ENCODE measurements around the gene ELFN2. TPM values are rescaled to one million over a fixed set of nuclear protein-coding genes. Genes with fewer than 3 reads are reported as not detected.

Gene ELFN2
- total and polyA plus RNA-seq, 2 experiments from 2014 or later = 0.48 to 1.1 TPM

DNA sequence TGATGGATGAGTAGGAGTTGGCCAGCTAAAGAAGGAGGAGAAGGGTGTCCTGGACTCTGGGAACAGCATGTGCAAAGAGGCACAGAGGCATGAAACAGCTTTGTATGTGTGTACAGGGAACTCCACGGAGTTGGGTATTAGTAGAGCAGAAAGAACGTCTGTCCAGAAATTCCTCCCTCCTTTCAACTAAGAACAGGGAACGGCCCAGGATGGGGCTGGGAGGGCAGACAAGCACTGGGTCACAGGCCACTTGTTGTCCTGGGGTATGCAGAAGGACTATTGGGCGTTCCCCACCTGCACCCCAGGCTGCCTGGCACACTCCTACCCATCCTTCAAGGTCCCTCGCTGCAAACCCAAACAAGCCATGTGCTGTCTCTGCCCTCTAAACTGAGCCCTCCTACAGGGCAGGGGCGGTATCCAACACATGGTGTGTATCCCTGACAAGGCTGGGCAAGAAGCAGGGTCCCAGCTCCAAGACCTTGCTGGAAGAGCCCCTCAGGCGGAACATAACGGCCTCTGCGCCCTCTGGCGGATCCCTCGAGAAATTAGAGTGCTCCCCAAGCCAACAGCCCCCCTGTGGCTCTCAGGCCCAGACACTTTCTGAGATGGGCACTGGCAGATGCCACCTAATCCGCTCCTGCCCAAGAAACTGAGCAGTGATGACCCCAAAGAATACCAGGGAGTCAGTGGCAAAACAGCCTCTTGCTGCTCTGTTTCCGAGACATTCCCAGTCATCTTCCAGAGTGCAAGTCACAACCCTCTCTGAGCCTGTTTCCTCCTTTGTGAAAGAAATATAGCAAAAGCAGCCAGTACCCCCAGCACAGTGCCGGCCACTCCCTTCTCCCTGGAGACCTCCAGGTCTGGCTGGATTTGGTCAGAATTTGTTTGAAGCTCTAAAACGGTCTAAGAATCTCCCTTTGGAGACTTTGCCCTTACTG is 1.6 kb upstream of the ELFN2 start:
- H3K4me2 ChIP-seq (ENCODE audit: unreplicated experiment) = no peak overlapping the region

DNA sequence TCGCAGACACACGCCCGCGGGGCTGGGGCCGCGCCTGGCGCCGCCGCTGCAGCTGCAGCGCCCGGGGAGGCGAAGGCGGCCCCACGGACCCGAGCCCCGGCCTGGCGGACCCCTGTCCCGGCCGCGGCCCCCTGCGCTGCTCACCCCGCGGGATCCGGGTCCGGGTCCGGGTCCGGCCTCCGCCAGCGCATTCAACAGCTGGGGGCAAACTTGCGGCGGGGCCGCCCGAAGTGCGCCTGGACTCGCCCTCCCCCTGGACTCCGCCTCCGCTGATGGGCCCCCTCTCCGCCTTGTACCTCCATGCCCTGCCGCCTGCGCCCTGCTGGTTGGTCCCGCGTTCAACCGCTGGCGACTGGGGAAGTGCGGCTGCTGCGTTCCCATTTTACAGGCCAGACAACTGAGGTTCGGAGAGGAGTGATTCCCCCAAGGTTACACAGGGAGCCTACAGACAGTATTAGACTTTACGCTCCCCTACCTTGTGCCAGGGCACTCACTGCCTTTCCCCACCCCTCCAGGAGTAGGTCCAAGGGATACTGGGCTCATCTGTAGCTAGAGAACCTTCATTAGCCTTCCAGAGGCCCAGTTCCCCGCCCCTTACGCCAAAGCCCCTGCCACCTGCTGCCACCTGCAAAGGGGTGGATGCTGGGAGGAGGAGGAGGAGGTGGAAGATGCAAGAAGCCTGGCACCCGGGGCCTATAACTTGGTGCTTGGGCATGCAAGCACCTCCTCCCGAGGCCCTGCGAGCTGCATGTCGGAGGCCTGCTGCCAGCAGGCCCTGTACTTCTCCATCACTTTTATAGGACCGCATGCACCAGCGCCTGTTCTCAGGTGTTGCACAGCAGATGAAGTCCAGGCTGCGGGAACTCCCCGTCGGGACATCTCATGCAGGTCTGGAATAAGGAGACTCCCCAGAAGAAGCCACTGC is 694 bp upstream of the ELFN2 start:
- no peaks in the 10 kb centered on the region for H3K36me3 ChIP-seq (ENCODE audit: low read depth)
- no peaks in the 10 kb centered on the region for H3K79me2 ChIP-seq (ENCODE audit: insufficient read depth)
- H3K27ac ChIP-seq = no peak overlapping the region
- peak overlapping the region; percentile 73 for H3K4me3 ChIP-seq
- no peaks in the 10 kb centered on the region for H3K9me2 ChIP-seq (ENCODE audit: insufficient read depth)
- H3F3A ChIP-seq (ENCODE audit: insufficient read depth) = peaks cover 17% of the 10 kb centered on the region
- peak overlapping the region; percentile 58; the same call in 1 of the 2 replicates for H3K9ac ChIP-seq
- no peak overlapping the region for H2AFZ ChIP-seq
- H3K4me2 ChIP-seq (ENCODE audit: unreplicated experiment) = peak overlapping the region; percentile 65
- H3K9me3 ChIP-seq (ENCODE audit: low read depth) = no peaks in the 10 kb centered on the region
- H4K20me1 ChIP-seq (ENCODE audit: insufficient read depth) = no peaks in the 10 kb centered on the region
- H3K27me3 ChIP-seq (replicated peaks; ENCODE audit: insufficient read depth) = no peaks in the 10 kb centered on the region
- WGBS, 2 experiments (ENCODE audit: low coverage in 1 of 2, low lambda C conversion rate in 2 of 2, missing lambda C conversion rate in 2 of 2) = 10 to 14% methylated on average over 46 to 54 of the region's 59 CpGs
- DNase-seq = peak; percentile 23
- in situ Hi-C loops (cut with MboI) = no loop called here
- TF ChIP-seq EZH2phosphoT487 (IDR thresholded peaks at IDR 0.05; ENCODE audit: insufficient read depth, low read depth) = no peak
- no peak for TF ChIP-seq EZH2 (IDR thresholded peaks at IDR 0.05; ENCODE audit: insufficient read depth, poor library complexity, severe bottlenecking)
- H3K4me1 ChIP-seq (ENCODE audit: insufficient read depth) = peaks cover 12% of the 10 kb centered on the region

More for the DNA sequence above, 1.6 kb upstream of the ELFN2 start:
- Histone ChIP-seq H3K4me3 (no peak overlapping the region), H3K36me3 (ENCODE audit: low read depth) (no peaks in the 10 kb centered on the region), H3K79me2 (ENCODE audit: insufficient read depth) (no peaks in the 10 kb centered on the region), H3K9ac (no peak overlapping the region), H3K4me1 (ENCODE audit: insufficient read depth) (peaks cover 12% of the 10 kb centered on the region), H3K27me3 (replicated peaks; ENCODE audit: insufficient read depth) (no peaks in the 10 kb centered on the region), H3K27ac (no peak overlapping the region), H3K9me2 (ENCODE audit: insufficient read depth) (no peaks in the 10 kb centered on the region), H3K9me3 (ENCODE audit: low read depth) (no peaks in the 10 kb centered on the region), H2AFZ (no peak overlapping the region), H3F3A (ENCODE audit: insufficient read depth) (peaks cover 19% of the 10 kb centered on the region), H4K20me1 (ENCODE audit: insufficient read depth) (no peaks in the 10 kb centered on the region)
- WGBS, 2 experiments (ENCODE audit: low coverage in 1 of 2, low lambda C conversion rate in 2 of 2, missing lambda C conversion rate in 2 of 2) = 21% methylated on average over 15 of the region's 15 CpGs
- in situ Hi-C loops (cut with MboI) = no loop called here
- TF ChIP-seq EZH2 (IDR thresholded peaks at IDR 0.05; ENCODE audit: insufficient read depth, poor library complexity, severe bottlenecking) (no peak), EZH2phosphoT487 (IDR thresholded peaks at IDR 0.05; ENCODE audit: insufficient read depth, low read depth) (no peak)
- peak; percentile 64 for DNase-seq

DNA sequence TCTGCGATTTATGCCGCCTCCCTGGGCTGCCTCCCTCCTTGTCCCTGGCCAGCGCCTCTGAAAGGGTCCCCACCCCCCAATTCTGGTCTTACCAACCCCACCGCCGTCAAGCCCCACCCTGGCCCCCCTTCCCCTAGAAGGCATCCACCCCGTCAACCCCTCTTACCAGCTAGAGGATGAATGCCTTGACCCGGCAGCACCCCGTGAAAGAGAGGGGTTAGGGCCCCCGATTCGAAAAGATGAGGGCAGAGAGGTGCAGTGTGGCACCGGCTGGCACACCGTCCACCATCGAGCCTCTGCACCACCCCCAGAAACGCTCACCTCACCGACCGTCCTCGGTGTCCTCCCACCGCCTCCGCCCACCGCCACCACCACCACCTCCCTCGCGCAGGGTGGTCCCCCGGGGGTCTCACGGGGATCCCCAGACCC is 559 bp downstream of the ELFN2 start:
- H3K9me2 ChIP-seq (ENCODE audit: insufficient read depth) = no peaks in the 10 kb centered on the region
- H3K27ac ChIP-seq = no peak overlapping the region
- no peaks in the 10 kb centered on the region for H3K79me2 ChIP-seq (ENCODE audit: insufficient read depth)
- no peak for TF ChIP-seq EZH2phosphoT487 (IDR thresholded peaks at IDR 0.05; ENCODE audit: insufficient read depth, low read depth)
- TF ChIP-seq EZH2 (IDR thresholded peaks at IDR 0.05; ENCODE audit: insufficient read depth, poor library complexity, severe bottlenecking) = no peak
- H3K4me2 ChIP-seq (ENCODE audit: unreplicated experiment) = peak overlapping the region; percentile 65
- H3K4me1 ChIP-seq (ENCODE audit: insufficient read depth) = peaks cover 6% of the 10 kb centered on the region
- H3K9me3 ChIP-seq (ENCODE audit: low read depth) = no peaks in the 10 kb centered on the region
- H3K4me3 ChIP-seq = peak overlapping the region; percentile 73
- H3F3A ChIP-seq (ENCODE audit: insufficient read depth) = peaks cover 7% of the 10 kb centered on the region
- H4K20me1 ChIP-seq (ENCODE audit: insufficient read depth) = no peaks in the 10 kb centered on the region
- no peak for DNase-seq
- 0 to 3% methylated on average over 8 to 20 of the region's 24 CpGs for WGBS, 2 experiments (ENCODE audit: low coverage in 1 of 2, low lambda C conversion rate in 2 of 2, missing lambda C conversion rate in 2 of 2)
- H3K27me3 ChIP-seq (replicated peaks; ENCODE audit: insufficient read depth) = no peaks in the 10 kb centered on the region
- H3K9ac ChIP-seq = peak overlapping the region; percentile 58
- in situ Hi-C loops (cut with MboI) = no loop called here
- H3K36me3 ChIP-seq (ENCODE audit: low read depth) = no peaks in the 10 kb centered on the region
- H2AFZ ChIP-seq = peak overlapping the region; percentile 80

Measured in GM23248 (cell line).